Adrenal gland (tissue), 12 donors: ENCODE results near the gene CERS4. TPM values are rescaled to one million over a fixed set of nuclear protein-coding genes. Genes with fewer than 3 reads are reported as not detected.
A peak's percentile ranks its signal among the peaks of the same experiment; 100 is the strongest.
"Not testable (repeated sequence)": the region's sequence is repeated elsewhere in the genome, so short reads cannot be mapped to it uniquely, and the experiment has no call there.

ENCODE experiments used
- DNase-seq, 7 donors: peaks; one replicate each; pipeline ENCODE4 v3.0.0-alpha.2; 2019 to 2020
- H3K27ac ChIP-seq, 5 donors: fragments of 200-600 bp; sonication (generic) in 4 of 5; 1 replicate in 3 of 5; 2 replicates in 2 of 5; pipeline versions ENCODE4 v1.5.1 to v1.8.0; 2016 to 2020; ENCODE audit warnings: mild to moderate bottlenecking in 1 of 5
- H3K27me3 ChIP-seq: fragments of 200-600 bp; 2 replicates; pipeline ENCODE4 v1.8.0; 2021
- H3K36me3 ChIP-seq, 2 donors: fragments of 200-600 bp; replicated peaks in 1 of 2; 1 replicate in 1 of 2; 2 replicates in 1 of 2; pipeline versions ENCODE4 v1.5.1 to v1.8.0; 2018 to 2022
- H3K4me1 ChIP-seq, 2 donors: fragments of 200-600 bp; replicated peaks in 1 of 2; 1 replicate in 1 of 2; 2 replicates in 1 of 2; pipeline versions ENCODE4 v1.5.1 to v1.8.0; 2018 to 2021
- H3K4me3 ChIP-seq, 4 donors: fragments of 200-600 bp; sonication (generic) in 3 of 4; one replicate each; pipeline ENCODE4 v1.5.1; 2016 to 2018
- H3K9me3 ChIP-seq, 3 donors: fragments of 200-600 bp; sonication (generic) in 1 of 3; replicated peaks in 1 of 3; 1 replicate in 2 of 3; 2 replicates in 1 of 3; pipeline versions ENCODE4 v1.5.1 to v1.8.0; 2016 to 2021
- POLR2A ChIP-seq, 2 donors: fragments of 450-650 bp; IDR thresholded peaks; one replicate each; pipeline ENCODE4 v1.6.1; 2017; ENCODE audit warnings: antibody characterized with exemption in 2 of 2, mild to moderate bottlenecking in 2 of 2, moderate library complexity in 1 of 2
- WGBS, 4 donors: extraction: QIAGEN DNeasy Blood & Tissue Kit in 2 of 4; methylation state at CpG; one replicate each; pipeline versions ENCODE4 v1.1.5 to v1.1.7; 2013 to 2017; 5-methylcytosine and 5-hydroxymethylcytosine counted together
- intact Hi-C, 2 donors: fragments of 100-400 bp; cut with DNase I; formaldehyde crosslinking; loops; one replicate each; pipeline versions ENCODE4 v1.14.1 to v1.15.0; 2022 to 2023
- polyA plus RNA-seq, 3 donors: library from polyadenylated mRNA; stranded (reverse); fragments of 200-250 nt in 2 of 3; fragments of 350-450 nt in 1 of 3; fragmentation: Illumina TruSeq in 1 of 3; extraction: RNeasy Lipid Tissue Mini Kit (QIAGEN cat#74804) in 1 of 3; gene quantifications; one replicate each; pipeline ENCODE4 v1.2.3, GENCODE V29; 2013 to 2014
- total RNA-seq, 9 donors: library from RNA; depleted of rRNA in 4 of 9; stranded (reverse); fragments of >200 nt in 4 of 9; fragments of 120-200 nt in 1 of 9; fragmentation: NEBNext Ultra II Directional in 1 of 9; extraction: Animal tissue kit (Norgen Biotek cat#: 25700) in 1 of 9; gene quantifications; one replicate each; pipeline versions ENCODE4 v1.1.0 to v1.2.4, GENCODE V29; 2013 to 2023
- TF ChIP-seq, protein P1 (sequence below), 6 experiments: fragments of 450-650 bp in 4 of 6; fragments of 200-600 bp in 2 of 6; sonication (generic) in 1 of 6; IDR thresholded peaks; 1 replicate in 5 of 6; 2 replicates in 1 of 6; pipeline versions ENCODE4 v1.5.1 to v1.8.0; 2016 to 2021; ENCODE audit warnings: antibody characterized with exemption in 6 of 6, mild to moderate bottlenecking in 2 of 6, moderate library complexity in 1 of 6
- donor health status: healthy with polysubstance abuse.
- donor health status: Bipolar disorder and iron deficiency.
- donor health status: DM: yes; HTN: yes; CAD: no.
- donor health status: DM: no; HTN: no; CAD: no.
- donor health status: DM: no; HTN: no; CAD: no.
- donor health status: DM: yes; HTN: yes; CAD: no.

The CERS4 gene
- total and polyA plus RNA-seq, 12 donors, result 5.5 to 64.4 (median 30.2) TPM

DNA sequence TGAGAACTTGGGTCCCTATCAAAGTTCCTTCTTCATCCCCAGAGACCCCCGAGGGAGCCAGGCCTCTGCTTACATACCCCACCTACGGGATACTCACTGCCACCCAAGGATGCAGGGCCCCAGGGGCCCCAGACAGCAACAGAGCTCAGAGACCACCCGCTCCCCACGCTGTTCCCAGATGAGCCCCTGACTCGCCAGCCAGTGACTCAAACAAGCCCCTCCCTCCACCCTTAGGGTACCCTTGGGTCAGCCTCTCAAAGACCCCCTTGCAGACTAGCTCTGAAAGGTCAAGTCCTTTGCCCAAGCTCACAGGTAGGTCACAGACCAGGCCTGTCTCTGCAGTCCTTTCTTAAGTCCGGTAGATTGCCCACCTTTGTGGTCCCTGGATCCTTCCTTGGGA is 53.3 kb downstream of the CERS4 start:
- Histone ChIP-seq H3K4me1 (no peaks in the 10 kb centered on the region), H3K9me3 (no peaks in the 10 kb centered on the region), H3K4me3 (no peak overlapping the region), H3K27ac (no peak overlapping the region), H3K27me3 (no peaks in the 10 kb centered on the region), H3K36me3 (no peaks in the 10 kb centered on the region)
- TF ChIP-seq, protein P1, sequence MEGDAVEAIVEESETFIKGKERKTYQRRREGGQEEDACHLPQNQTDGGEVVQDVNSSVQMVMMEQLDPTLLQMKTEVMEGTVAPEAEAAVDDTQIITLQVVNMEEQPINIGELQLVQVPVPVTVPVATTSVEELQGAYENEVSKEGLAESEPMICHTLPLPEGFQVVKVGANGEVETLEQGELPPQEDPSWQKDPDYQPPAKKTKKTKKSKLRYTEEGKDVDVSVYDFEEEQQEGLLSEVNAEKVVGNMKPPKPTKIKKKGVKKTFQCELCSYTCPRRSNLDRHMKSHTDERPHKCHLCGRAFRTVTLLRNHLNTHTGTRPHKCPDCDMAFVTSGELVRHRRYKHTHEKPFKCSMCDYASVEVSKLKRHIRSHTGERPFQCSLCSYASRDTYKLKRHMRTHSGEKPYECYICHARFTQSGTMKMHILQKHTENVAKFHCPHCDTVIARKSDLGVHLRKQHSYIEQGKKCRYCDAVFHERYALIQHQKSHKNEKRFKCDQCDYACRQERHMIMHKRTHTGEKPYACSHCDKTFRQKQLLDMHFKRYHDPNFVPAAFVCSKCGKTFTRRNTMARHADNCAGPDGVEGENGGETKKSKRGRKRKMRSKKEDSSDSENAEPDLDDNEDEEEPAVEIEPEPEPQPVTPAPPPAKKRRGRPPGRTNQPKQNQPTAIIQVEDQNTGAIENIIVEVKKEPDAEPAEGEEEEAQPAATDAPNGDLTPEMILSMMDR (IDR thresholded peaks at IDR 0.05), result no peak
- TF ChIP-seq POLR2A (IDR thresholded peaks at IDR 0.05), result no peak
- WGBS, 4 donors, result 86 to 97% (median 90%) methylated on average over 6 of the region's 6 CpGs
- peak in 3 of 7 donors; percentile 5 to 14 (median 11) for DNase-seq
- intact Hi-C loops, result no loop called here

DNA sequence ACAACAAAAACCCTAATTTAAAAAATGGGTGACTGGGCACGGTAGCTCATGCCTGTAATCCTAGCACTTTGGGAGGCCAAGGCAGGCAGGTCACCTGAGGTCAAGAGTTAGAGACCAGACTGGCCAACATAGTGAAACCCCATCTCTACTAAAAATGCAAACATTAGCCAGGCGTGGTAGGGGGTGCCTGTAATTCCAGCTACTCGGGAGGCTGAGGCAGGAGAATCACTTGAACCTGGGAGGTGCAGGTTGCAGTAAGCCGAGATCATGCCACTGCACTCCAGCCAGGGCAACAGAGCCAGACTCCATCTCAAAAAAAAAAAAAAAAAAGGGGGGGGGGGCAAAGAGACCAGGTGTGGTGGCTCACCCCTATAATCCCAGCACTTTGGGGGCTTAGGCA is 55.1 kb downstream of the CERS4 start:
- intact Hi-C loops, H3K4me3 ChIP-seq, H3K36me3 ChIP-seq, H3K27ac ChIP-seq, H3K4me1 ChIP-seq, H3K9me3 ChIP-seq, H3K27me3 ChIP-seq: not testable (repeated sequence)
- DNase-seq, result peak in 3 of 7 donors; percentile 3 to 24 (median 7)
- WGBS, 4 donors, result 63 to 92% (median 86%) methylated on average over 4 of the region's 4 CpGs

DNA sequence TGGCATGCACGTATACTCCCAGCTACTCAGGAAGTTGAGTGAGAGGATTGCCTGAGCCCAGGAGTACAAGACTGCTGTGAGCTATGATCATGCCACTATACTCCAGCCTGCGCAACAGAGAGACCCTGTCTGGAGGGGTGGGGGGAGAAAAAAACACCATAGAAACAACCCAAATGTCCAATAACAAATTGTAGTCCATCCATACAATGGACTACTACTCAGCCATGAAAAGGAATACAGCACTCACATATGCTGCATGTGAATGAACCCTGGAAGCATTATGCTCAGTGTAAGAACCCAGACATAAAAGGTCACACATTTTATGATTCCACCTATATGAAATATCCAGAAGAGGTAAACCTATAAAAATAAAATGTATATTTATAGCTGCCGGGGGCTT is 56.7 kb downstream of the CERS4 start:
- 71 to 77% (median 74%) methylated on average over 3 of the region's 3 CpGs for WGBS, 4 donors
- no peaks in the 10 kb centered on the region for H3K4me1 ChIP-seq
- TF ChIP-seq, protein P1 (IDR thresholded peaks at IDR 0.05), result no peak
- TF ChIP-seq POLR2A (IDR thresholded peaks at IDR 0.05), result no peak
- no peak overlapping the region for H3K27ac ChIP-seq
- no peaks in the 10 kb centered on the region for H3K9me3 ChIP-seq
- no peaks in the 10 kb centered on the region for H3K36me3 ChIP-seq
- peak in 4 of 7 donors; percentile 1 to 34 (median 2) for DNase-seq
- no peaks in the 10 kb centered on the region for H3K27me3 ChIP-seq
- H3K4me3 ChIP-seq, result no peak overlapping the region
- intact Hi-C loops, result no loop called here

DNA sequence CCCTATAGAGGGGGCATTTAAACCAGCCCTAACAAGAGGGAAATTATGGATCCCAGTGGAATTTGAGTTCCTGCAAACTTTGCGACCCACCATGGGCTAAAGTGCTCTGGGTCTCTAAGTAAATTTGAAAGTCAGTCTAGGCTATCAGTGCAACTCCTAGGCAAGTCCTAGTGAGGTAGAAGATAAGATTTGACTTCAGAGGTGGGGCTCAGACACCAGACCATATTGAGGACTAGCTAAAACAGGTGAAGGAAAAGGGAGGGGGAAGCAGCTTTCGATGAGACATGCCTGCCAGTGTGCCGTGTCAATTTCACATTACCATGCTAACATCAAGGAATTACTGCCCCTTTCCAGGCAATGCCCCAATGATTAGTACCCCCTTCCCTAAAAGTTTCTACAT is 60.6 kb downstream of the CERS4 start:
- DNase-seq, result no peak
- Histone ChIP-seq H3K27ac (no peak overlapping the region), H3K4me3 (no peak overlapping the region), H3K27me3 (no peaks in the 10 kb centered on the region), H3K36me3 (no peaks in the 10 kb centered on the region), H3K9me3 (no peaks in the 10 kb centered on the region), H3K4me1 (no peaks in the 10 kb centered on the region)
- WGBS, 4 donors, result 74 to 93% (median 89%) methylated on average over 3 of the region's 3 CpGs
- intact Hi-C loops, result no loop called here
- no peak for TF ChIP-seq POLR2A (IDR thresholded peaks at IDR 0.05)
- TF ChIP-seq, protein P1 (IDR thresholded peaks at IDR 0.05), result no peak

DNA sequence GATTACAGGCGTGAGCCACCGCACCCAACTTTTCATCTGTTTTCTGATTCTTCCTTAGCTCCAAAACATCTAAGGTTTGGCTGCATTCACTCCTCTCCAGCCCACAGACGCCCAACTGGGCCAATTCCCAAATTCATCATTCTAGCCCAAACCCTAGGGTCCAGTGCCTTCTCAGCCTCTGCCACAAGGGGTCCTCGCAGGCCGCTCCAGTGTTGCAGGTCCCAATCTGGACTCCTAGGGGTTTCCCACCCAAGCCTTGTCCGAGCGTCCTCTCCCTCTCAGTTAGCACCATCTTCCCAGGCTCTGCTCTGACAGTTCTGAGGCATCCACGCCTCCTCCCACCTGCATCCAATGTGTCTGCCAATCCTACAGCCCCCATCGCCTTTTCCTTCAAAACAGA is 67.3 kb downstream of the CERS4 start:
- H3K27me3 ChIP-seq, H3K36me3 ChIP-seq, H3K4me1 ChIP-seq, H3K27ac ChIP-seq, DNase-seq, H3K9me3 ChIP-seq, intact Hi-C loops, H3K4me3 ChIP-seq: not testable (repeated sequence)
- WGBS, 4 donors, result no CpG with 5 or more reads among the region's 9 CpGs

DNA sequence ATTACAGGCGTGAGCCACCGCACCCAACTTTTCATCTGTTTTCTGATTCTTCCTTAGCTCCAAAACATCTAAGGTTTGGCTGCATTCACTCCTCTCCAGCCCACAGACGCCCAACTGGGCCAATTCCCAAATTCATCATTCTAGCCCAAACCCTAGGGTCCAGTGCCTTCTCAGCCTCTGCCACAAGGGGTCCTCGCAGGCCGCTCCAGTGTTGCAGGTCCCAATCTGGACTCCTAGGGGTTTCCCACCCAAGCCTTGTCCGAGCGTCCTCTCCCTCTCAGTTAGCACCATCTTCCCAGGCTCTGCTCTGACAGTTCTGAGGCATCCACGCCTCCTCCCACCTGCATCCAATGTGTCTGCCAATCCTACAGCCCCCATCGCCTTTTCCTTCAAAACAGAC is 82.2 kb downstream of the CERS4 start:
- H3K9me3 ChIP-seq, H3K36me3 ChIP-seq, H3K27me3 ChIP-seq, intact Hi-C loops, H3K27ac ChIP-seq, DNase-seq, H3K4me3 ChIP-seq, H3K4me1 ChIP-seq: not testable (repeated sequence)
- WGBS, 4 donors, result no CpG with 5 or more reads among the region's 9 CpGs
